BLaER1 treated with 17β-estradiol and CSF1 and Interleukin-3, amounts not matched to agents 10 nM and 100 nM (cell line): Measurements from ENCODE around the gene PRPF6.

Source experiments
- H3K27ac ChIP-seq, 11 experiments: shearing (Covaris generic); formaldehyde crosslinking; 2 replicates each; pipeline ENCODE4 v1.8.1; 2022
- H3K27me3 ChIP-seq, 11 experiments: shearing (Covaris generic); formaldehyde crosslinking; 2 replicates each; pipeline ENCODE4 v1.8.1; 2022
- H3K36me3 ChIP-seq, 11 experiments: shearing (Covaris generic); formaldehyde crosslinking; 2 replicates each; pipeline ENCODE4 v1.8.1; 2022
- H3K4me1 ChIP-seq, 10 experiments: shearing (Covaris generic); formaldehyde crosslinking; 2 replicates each; pipeline ENCODE4 v1.8.1; 2022
- H3K4me2 ChIP-seq, 11 experiments: shearing (Covaris generic); formaldehyde crosslinking; 2 replicates each; pipeline ENCODE4 v1.8.1; 2022
- H3K4me3 ChIP-seq, 10 experiments: shearing (Covaris generic); formaldehyde crosslinking; 2 replicates each; pipeline ENCODE4 v1.8.1; 2022
- H3K9ac ChIP-seq, 11 experiments: shearing (Covaris generic); formaldehyde crosslinking; 2 replicates each; pipeline ENCODE4 v1.8.1; 2022
- H3K9me3 ChIP-seq, 11 experiments: shearing (Covaris generic); formaldehyde crosslinking; replicated peaks in 1 of 11; 2 replicates each; pipeline ENCODE4 v1.8.1; 2022
- H4K20me1 ChIP-seq, 11 experiments: shearing (Covaris generic); formaldehyde crosslinking; 2 replicates each; pipeline ENCODE4 v1.8.1; 2022
- Cebpa-rat ChIP-seq, 11 experiments: shearing (Covaris generic); IDR thresholded peaks; 2 replicates each; pipeline ENCODE4 v1.8.1; 2022

Gene PRPF6

GRCh38 chr20:64070244-64070993 lies 89.5 kb downstream of the PRPF6 start:
- H3K36me3 ChIP-seq = peaks cover 14 to 38% (median 32%) of the 10 kb centered on the region in 11 experiments
- no peak overlapping the region for H3K27ac ChIP-seq
- no peak overlapping the region for H3K4me3 ChIP-seq
- no peak for TF ChIP-seq Cebpa-rat (IDR thresholded peaks at IDR 0.05)
- H4K20me1 ChIP-seq = peaks cover 31 to 84% (median 59%) of the 10 kb centered on the region in 11 experiments; a peak in 21 of 22 replicates
- H3K4me2 ChIP-seq = peak overlapping the region in 8 of 11 experiments; percentile 93 to 100 (median 100); a peak in 16 of 22 replicates
- no peaks in the 10 kb centered on the region for H3K27me3 ChIP-seq
- H3K9ac ChIP-seq = no peak overlapping the region
- peaks cover 82 to 100% (median 99%) of the 10 kb centered on the region in 10 experiments for H3K4me1 ChIP-seq
- H3K9me3 ChIP-seq = no peaks in the 10 kb centered on the region

DNA sequence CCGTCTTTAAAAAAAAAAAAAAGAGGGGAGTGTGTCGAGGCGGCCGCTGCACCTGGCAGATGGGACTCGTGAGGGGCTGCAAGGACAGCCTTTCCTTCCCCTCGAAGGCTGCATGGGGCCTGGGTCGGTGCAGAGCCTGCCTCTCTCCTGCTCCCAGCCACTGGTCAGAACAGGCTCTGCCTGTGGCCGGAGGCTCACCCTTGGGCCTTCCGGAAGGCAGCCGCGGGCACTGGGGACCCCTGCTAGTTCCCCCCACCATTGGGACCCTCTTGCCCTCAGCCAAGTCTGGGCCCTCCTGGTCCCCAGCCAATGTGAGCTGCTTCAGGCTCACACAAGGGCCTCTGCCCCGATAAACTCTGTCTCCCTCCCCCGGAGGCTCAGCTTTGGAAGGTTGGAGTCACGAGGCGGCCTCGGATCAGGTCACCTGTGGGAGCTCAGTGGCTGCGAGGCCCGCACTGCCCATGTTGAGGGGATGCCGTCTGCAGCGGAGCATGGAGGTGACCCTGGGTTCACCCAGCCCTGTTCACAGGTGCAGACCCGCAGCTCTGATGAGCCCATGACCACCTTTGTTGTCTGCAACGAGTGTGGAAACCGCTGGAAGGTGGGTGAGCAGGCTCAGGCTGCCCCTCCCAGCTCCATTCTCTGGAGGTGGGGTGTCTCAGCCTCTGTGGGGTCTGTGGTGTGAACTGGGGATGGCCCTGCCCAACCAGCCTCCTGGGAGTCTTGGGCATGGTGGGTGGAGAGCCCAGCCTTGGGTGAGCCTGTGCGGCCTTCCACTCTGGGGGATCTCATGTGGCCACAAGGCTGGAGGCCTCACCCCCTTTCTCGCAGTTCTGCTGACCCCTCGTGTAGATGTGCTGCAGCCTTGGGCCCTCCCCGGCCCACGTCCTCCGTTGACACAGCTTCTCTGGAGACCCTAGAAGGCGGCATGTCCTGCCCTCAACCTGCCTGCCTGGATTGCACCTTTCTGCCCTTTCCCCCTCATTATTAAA lies 90.7 kb downstream of the PRPF6 start:
- Histone ChIP-seq H4K20me1 (peaks cover 36 to 90% (median 71%) of the 10 kb centered on the region in 11 experiments; a peak in 21 of 22 replicates), H3K27ac (peak overlapping the region in 4 of 11 experiments; percentile 11 to 55 (median 54); a peak in 4 of 22 replicates), H3K36me3 (peaks cover 14 to 50% (median 43%) of the 10 kb centered on the region in 11 experiments), H3K9me3 (no peaks in the 10 kb centered on the region), H3K4me1 (peaks cover 81 to 100% (median 99%) of the 10 kb centered on the region in 10 experiments), H3K4me2 (peak overlapping the region; percentile 93 to 100 (median 99)), H3K27me3 (no peaks in the 10 kb centered on the region), H3K9ac (peak overlapping the region in 10 of 11 experiments; percentile 17 to 69 (median 52); a peak in 14 of 22 replicates), H3K4me3 (peak overlapping the region in 2 of 10 experiments; percentile 1 to 51; a peak in 1 of 20 replicates)
- no peak for TF ChIP-seq Cebpa-rat (IDR thresholded peaks at IDR 0.05)

DNA sequence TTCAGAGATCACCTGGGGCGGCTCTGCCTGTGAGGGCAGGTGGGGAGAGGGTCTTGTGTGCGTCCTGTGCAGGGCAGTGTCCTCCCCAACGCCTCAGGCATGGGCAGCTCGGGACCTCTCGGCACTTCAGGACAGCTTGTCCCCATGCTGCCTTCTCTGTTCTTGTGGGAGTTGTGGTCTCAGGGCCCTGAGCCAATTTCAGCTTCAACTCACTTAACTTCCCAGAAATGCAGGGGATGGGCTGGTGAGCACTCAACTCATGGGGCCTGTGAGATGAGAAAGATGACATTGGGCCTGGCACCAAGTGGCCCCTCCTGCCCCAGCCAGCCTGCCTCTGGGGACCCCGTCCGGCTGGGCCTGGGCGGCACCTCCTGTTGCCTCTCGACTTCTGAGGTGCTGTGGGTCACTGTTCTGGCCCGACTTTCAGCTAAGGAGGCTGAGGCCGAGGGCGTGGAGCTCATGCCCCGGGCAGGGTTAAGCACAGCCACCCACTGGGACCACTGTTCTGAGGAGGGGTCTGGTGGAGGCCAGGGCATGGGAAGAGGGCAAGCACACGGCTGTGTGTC lies 91.6 kb downstream of the PRPF6 start:
- H3K9me3 ChIP-seq = no peaks in the 10 kb centered on the region
- peaks cover 46 to 97% (median 78%) of the 10 kb centered on the region in 11 experiments; a peak in 21 of 22 replicates for H4K20me1 ChIP-seq
- peak overlapping the region; percentile 93 to 100 (median 99) for H3K4me2 ChIP-seq
- peaks cover 14 to 52% (median 43%) of the 10 kb centered on the region in 11 experiments for H3K36me3 ChIP-seq
- TF ChIP-seq Cebpa-rat (IDR thresholded peaks at IDR 0.05) = no peak
- H3K4me3 ChIP-seq = peak overlapping the region in 4 of 10 experiments; percentile 1 to 51 (median 28); a peak in 5 of 20 replicates
- H3K9ac ChIP-seq = peak overlapping the region; percentile 21 to 69 (median 51); a peak in 19 of 22 replicates
- peaks cover 71 to 100% (median 99%) of the 10 kb centered on the region in 10 experiments for H3K4me1 ChIP-seq
- H3K27me3 ChIP-seq = no peaks in the 10 kb centered on the region
- peak overlapping the region in 7 of 11 experiments; percentile 39 to 55 (median 44); a peak in 14 of 22 replicates for H3K27ac ChIP-seq

DNA sequence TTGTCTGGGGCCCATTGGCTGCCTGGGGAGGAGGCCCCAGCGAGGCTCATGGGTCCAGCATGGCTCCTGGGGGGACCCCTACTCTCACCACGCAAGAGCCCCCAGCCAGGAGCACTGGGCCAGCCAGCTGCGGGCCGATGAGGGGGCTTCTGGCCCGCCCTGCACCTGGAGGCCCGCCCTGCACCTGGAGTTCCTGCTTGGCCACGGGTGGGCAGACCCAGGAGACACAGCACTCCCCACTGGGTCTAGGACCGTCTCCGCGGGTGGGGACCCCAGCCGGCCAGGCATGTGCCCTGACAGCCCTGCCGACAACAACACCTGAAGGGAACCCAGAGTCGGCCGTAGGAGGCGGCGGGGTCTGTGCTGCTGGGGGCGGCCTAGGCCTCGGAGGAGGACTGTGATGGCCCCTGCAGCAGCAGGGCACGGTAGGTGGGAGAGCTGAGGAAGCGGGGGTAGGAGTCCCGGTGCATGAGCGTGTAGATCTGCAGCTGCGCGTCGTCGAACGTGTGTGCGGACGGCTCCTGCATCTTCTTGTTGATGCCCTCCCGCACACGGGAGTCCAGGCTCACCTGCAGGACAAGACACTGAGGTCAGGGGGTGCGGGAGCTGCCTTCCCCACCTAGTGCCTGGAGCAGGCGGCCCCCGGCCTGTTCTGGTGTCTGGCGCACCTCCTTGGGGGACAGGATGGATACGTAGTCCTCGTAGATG lies 92.7 kb downstream of the PRPF6 start:
- Histone ChIP-seq H3K9ac (peak overlapping the region in 9 of 11 experiments; percentile 45 to 69 (median 51); a peak in 12 of 22 replicates), H3K4me2 (peak overlapping the region; percentile 93 to 100 (median 99)), H4K20me1 (peaks cover 49 to 100% (median 84%) of the 10 kb centered on the region in 11 experiments; a peak in 21 of 22 replicates), H3K4me3 (peak overlapping the region in 2 of 10 experiments; percentile 18 to 40; a peak in 5 of 20 replicates), H3K4me1 (peaks cover 62 to 100% (median 96%) of the 10 kb centered on the region in 10 experiments), H3K36me3 (peaks cover 14 to 52% (median 43%) of the 10 kb centered on the region in 11 experiments), H3K9me3 (no peaks in the 10 kb centered on the region), H3K27me3 (no peaks in the 10 kb centered on the region), H3K27ac (0 out of 22 replicates have a peak overlapping the region, but pooled peaks of 2 of the 11 experiments have one; percentile 11 to 55)
- TF ChIP-seq Cebpa-rat (IDR thresholded peaks at IDR 0.05) = no peak

DNA sequence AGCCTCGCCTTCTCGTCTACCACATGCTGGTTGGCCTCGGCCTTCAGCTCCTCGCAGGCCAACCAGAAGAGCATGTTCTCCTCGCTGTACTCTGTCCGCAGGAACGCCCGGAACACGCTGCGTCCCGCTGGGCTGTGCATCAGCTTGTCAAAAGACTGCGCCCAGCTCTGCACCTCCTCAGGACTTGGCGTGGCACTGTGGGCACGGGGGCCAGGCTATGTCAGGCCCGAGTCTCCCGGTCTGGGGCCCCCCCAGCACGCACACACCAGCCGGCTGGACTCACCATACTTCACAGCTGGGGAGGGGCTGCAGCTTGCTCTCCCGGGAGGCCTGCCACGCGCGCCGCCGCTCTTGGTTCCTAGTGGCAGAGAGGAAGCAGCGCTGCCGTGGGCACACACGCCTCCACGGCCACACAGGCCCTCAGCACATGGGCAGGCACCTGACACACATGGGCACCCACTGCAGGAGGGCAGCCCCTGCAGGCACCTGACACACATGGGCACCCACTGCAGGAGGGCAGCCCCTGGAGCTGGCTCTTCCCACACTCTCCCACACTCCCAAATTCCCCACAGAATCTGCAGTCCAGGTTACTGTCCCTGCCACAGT lies 93.4 kb downstream of the PRPF6 start:
- peak overlapping the region in 8 of 11 experiments; percentile 14 to 69 (median 31); a peak in 3 of 22 replicates for H3K9ac ChIP-seq
- H3K4me1 ChIP-seq = peaks cover 56 to 100% (median 89%) of the 10 kb centered on the region in 10 experiments
- H3K9me3 ChIP-seq = no peaks in the 10 kb centered on the region
- peaks cover 49 to 95% (median 81%) of the 10 kb centered on the region in 11 experiments; a peak in 21 of 22 replicates for H4K20me1 ChIP-seq
- H3K27me3 ChIP-seq = no peaks in the 10 kb centered on the region
- peaks cover 14 to 52% (median 43%) of the 10 kb centered on the region in 11 experiments for H3K36me3 ChIP-seq
- H3K4me3 ChIP-seq = peak overlapping the region in 2 of 10 experiments; percentile 40 to 86; a peak in 4 of 20 replicates
- peak overlapping the region; percentile 93 to 100 (median 99) for H3K4me2 ChIP-seq
- no peak overlapping the region for H3K27ac ChIP-seq
- no peak for TF ChIP-seq Cebpa-rat (IDR thresholded peaks at IDR 0.05)

DNA sequence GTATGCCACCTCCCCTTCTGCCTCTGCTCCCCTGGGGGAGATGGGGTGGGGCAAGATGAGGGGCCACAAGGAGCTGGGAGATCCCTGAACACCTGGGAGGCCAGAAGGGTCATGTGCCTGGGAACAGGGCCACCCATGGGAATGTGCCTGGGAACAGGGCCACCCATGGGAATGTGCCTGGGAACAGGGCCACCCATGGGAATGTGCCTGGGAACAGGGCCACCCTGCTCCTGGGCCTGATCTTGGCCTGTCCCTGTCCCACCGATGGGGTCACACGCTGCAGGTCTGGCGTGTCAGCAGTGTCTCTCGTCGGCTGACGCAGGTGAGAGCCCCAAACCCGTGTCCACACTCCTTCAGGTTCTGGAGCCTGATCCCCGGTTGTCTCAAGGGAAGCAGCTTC lies 94.0 kb downstream of the PRPF6 start:
- H3K27ac ChIP-seq = no peak overlapping the region
- H3K4me2 ChIP-seq = peak overlapping the region; percentile 93 to 100 (median 99)
- peak overlapping the region in 1 of 11 experiments; percentile 23; a peak in 2 of 22 replicates for H3K9ac ChIP-seq
- H3K9me3 ChIP-seq = no peaks in the 10 kb centered on the region
- TF ChIP-seq Cebpa-rat (IDR thresholded peaks at IDR 0.05) = no peak
- no peaks in the 10 kb centered on the region for H3K27me3 ChIP-seq
- peaks cover 14 to 52% (median 43%) of the 10 kb centered on the region in 11 experiments for H3K36me3 ChIP-seq
- H3K4me1 ChIP-seq = peaks cover 56 to 93% (median 83%) of the 10 kb centered on the region in 10 experiments
- H4K20me1 ChIP-seq = peaks cover 47 to 91% (median 75%) of the 10 kb centered on the region in 11 experiments; a peak in 21 of 22 replicates
- peak overlapping the region in 3 of 10 experiments; percentile 75 to 92 (median 86); a peak in 2 of 20 replicates for H3K4me3 ChIP-seq

- TF ChIP-seq Cebpa-rat (IDR thresholded peaks at IDR 0.05) = no peak
- Histone ChIP-seq H3K9ac (peak overlapping the region in 2 of 11 experiments; percentile 23 to 90; a peak in 4 of 22 replicates), H3K4me3 (peak overlapping the region in 5 of 10 experiments; percentile 75 to 98 (median 92); a peak in 6 of 20 replicates), H3K4me2 (peak overlapping the region; percentile 93 to 100 (median 99)), H3K4me1 (peaks cover 58 to 93% (median 81%) of the 10 kb centered on the region in 10 experiments), H3K27me3 (no peaks in the 10 kb centered on the region), H4K20me1 (peaks cover 46 to 85% (median 71%) of the 10 kb centered on the region in 11 experiments; a peak in 21 of 22 replicates), H3K36me3 (peaks cover 14 to 52% (median 43%) of the 10 kb centered on the region in 11 experiments), H3K27ac (no peak overlapping the region), H3K9me3 (no peaks in the 10 kb centered on the region)
Measured at GRCh38 chr20:64075556-64075955, 94.6 kb downstream of the PRPF6 start.
